H9 (cell line): ENCODE results near the gene KLK1. TPM values are rescaled to one million over a fixed set of nuclear protein-coding genes. Genes with fewer than 3 reads are reported as not detected.

Experiments
- DNase-seq: peaks from one replicate; pipeline ENCODE4 v3.0.0-alpha.2; 2017
- H2AFZ ChIP-seq: one replicate; pipeline ENCODE4 v1.6.1; 2013; ENCODE audit warnings: mild to moderate bottlenecking, low read length, control low read depth, moderate library complexity
- H2AK5ac ChIP-seq: 2 replicates; pipeline ENCODE4 v1.6.1; 2013; ENCODE audit warnings: low read length, control low read depth, mixed read lengths; ENCODE audit not compliant: insufficient read length
- H2BK120ac ChIP-seq: one replicate; pipeline ENCODE4 v1.6.1; 2013; ENCODE audit warnings: low read depth, mild to moderate bottlenecking, low read length, control low read depth, inconsistent platforms; ENCODE audit not compliant: poor library complexity, severe bottlenecking
- H2BK12ac ChIP-seq: 2 replicates; pipeline ENCODE4 v1.6.1; 2013; ENCODE audit warnings: low read length, control low read depth, mixed read lengths, low read depth; ENCODE audit not compliant: insufficient read length
- H2BK15ac ChIP-seq: 2 replicates; pipeline ENCODE4 v1.6.1; 2013; ENCODE audit warnings: low read depth, low read length, control low read depth
- H2BK20ac ChIP-seq: one replicate; pipeline ENCODE4 v1.6.1; 2013; ENCODE audit warnings: low read depth, mild to moderate bottlenecking, low read length, control low read depth, inconsistent platforms; ENCODE audit not compliant: poor library complexity, severe bottlenecking
- H2BK5ac ChIP-seq: 2 replicates; pipeline ENCODE4 v1.6.1; 2013; ENCODE audit warnings: low read length, control low read depth, mixed read lengths; ENCODE audit not compliant: insufficient read length
- H3K14ac ChIP-seq: 2 replicates; pipeline ENCODE4 v1.6.1; 2013; ENCODE audit warnings: low read length, control low read depth; ENCODE audit not compliant: insufficient read depth
- H3K18ac ChIP-seq: 2 replicates; pipeline ENCODE4 v1.6.1; 2013; ENCODE audit warnings: low read depth, mild to moderate bottlenecking, mixed read lengths, low read length, control low read depth; ENCODE audit not compliant: insufficient read length
- H3K23ac ChIP-seq: 2 replicates; pipeline ENCODE4 v1.6.1; 2013; ENCODE audit warnings: low read length, control low read depth, mixed read lengths, low read depth; ENCODE audit not compliant: insufficient read length
- H3K23me2 ChIP-seq: 2 replicates; pipeline ENCODE4 v1.6.1; 2013; ENCODE audit warnings: low read depth, mild to moderate bottlenecking, mixed read lengths, low read length, control low read depth; ENCODE audit not compliant: insufficient read length, poor library complexity, severe bottlenecking
- H3K27ac ChIP-seq: 2 replicates; pipeline ENCODE4 v1.5.1; 2013; ENCODE audit warnings: low read length, control low read depth, mixed read lengths, low read depth; ENCODE audit not compliant: insufficient read length
- H3K27me3 ChIP-seq: 2 replicates; pipeline ENCODE4 v1.6.1; 2013; ENCODE audit warnings: low read length, control low read depth, inconsistent platforms; ENCODE audit not compliant: insufficient read depth
- H3K4ac ChIP-seq: 2 replicates; pipeline ENCODE4 v1.6.1; 2013; ENCODE audit warnings: low read depth, mild to moderate bottlenecking, control low read depth, inconsistent platforms, low read length, moderate library complexity
- H3K4me1 ChIP-seq: 2 replicates; pipeline ENCODE4 v1.6.1; 2013; ENCODE audit warnings: low read length, control low read depth, inconsistent platforms; ENCODE audit not compliant: insufficient read depth
- H3K4me2 ChIP-seq: 2 replicates; pipeline ENCODE4 v1.6.1; 2013; ENCODE audit warnings: low read length, control low read depth, mixed read lengths; ENCODE audit not compliant: insufficient read length, insufficient read depth
- H3K56ac ChIP-seq: 2 replicates; pipeline ENCODE4 v1.6.1; 2013; ENCODE audit warnings: low read depth, mild to moderate bottlenecking, mixed read lengths, low read length, control low read depth; ENCODE audit not compliant: insufficient read length
- H3K79me1 ChIP-seq: 2 replicates; pipeline ENCODE4 v1.6.1; 2013; ENCODE audit warnings: low read depth, mild to moderate bottlenecking, moderate library complexity, low read length, control low read depth, inconsistent platforms; ENCODE audit not compliant: insufficient read depth, poor library complexity, severe bottlenecking
- H3K79me2 ChIP-seq: 2 replicates; pipeline ENCODE4 v1.6.1; 2013; ENCODE audit warnings: low read length, control low read depth, inconsistent platforms; ENCODE audit not compliant: insufficient read depth
- H3K9ac ChIP-seq: 2 replicates; pipeline ENCODE4 v1.6.1; 2013; ENCODE audit warnings: low read length, control low read depth, mixed read lengths; ENCODE audit not compliant: insufficient read length; ENCODE audit errors: extremely low read depth
- H3K9me3 ChIP-seq: one replicate; pipeline ENCODE4 v1.6.1; 2013; ENCODE audit warnings: low read depth, low read length, inconsistent platforms; ENCODE audit not compliant: control insufficient read depth
- H3T11ph ChIP-seq: one replicate; pipeline ENCODE4 v1.6.1; 2013; ENCODE audit warnings: mild to moderate bottlenecking, low read length, control low read depth, inconsistent platforms
- H4K20me1 ChIP-seq: one replicate; pipeline ENCODE4 v1.6.1; 2013; ENCODE audit not compliant: control insufficient read depth, insufficient read length, insufficient read depth
- H4K5ac ChIP-seq: 2 replicates; pipeline ENCODE4 v1.6.1; 2013; ENCODE audit warnings: low read depth, mild to moderate bottlenecking, mixed read lengths, low read length, control low read depth; ENCODE audit not compliant: insufficient read length
- H4K8ac ChIP-seq: replicated peaks from 2 replicates; pipeline ENCODE4 v1.6.1; 2013; ENCODE audit warnings: low read length, control low read depth, mixed read lengths, low read depth; ENCODE audit not compliant: insufficient read length
- H4K91ac ChIP-seq: 2 replicates; pipeline ENCODE4 v1.6.1; 2013; ENCODE audit warnings: low read depth, mild to moderate bottlenecking, moderate library complexity, mixed read lengths, low read length, control low read depth; ENCODE audit not compliant: insufficient read length
- H3K27ac Mint-ChIP-seq, 3 experiments: 2 replicates in 2 of 3; 3 replicates in 1 of 3; pipeline ENCODE4 v1.8.0; 2020 to 2021; ENCODE audit warnings: mixed read lengths in 3 of 3, mild to moderate bottlenecking in 1 of 3, moderate library complexity in 1 of 3
- H3K27me3 Mint-ChIP-seq: 2 replicates; pipeline ENCODE4 v1.8.0; 2021; ENCODE audit warnings: low read depth, mild to moderate bottlenecking, moderate library complexity, mixed read lengths
- H3K36me3 Mint-ChIP-seq, 3 experiments: 2 replicates in 2 of 3; 3 replicates in 1 of 3; pipeline ENCODE4 v1.8.0; 2020 to 2021; ENCODE audit warnings: low read depth in 3 of 3, mixed read lengths in 3 of 3; ENCODE audit not compliant: insufficient read depth in 1 of 3
- H3K4me1 Mint-ChIP-seq, 2 experiments: 2 replicates each; pipeline ENCODE4 v1.8.0; 2020; ENCODE audit warnings: mixed read lengths in 2 of 2
- H3K4me3 Mint-ChIP-seq, 2 experiments: 2 replicates in 1 of 2; 3 replicates in 1 of 2; pipeline ENCODE4 v1.8.0; 2020 to 2021; ENCODE audit warnings: mild to moderate bottlenecking in 2 of 2, mixed read lengths in 2 of 2, moderate library complexity in 1 of 2
- H3K9me3 Mint-ChIP-seq, 2 experiments: 2 replicates in 1 of 2; 3 replicates in 1 of 2; pipeline ENCODE4 v1.8.0; 2020; ENCODE audit warnings: mild to moderate bottlenecking in 2 of 2, mixed read lengths in 2 of 2, moderate library complexity in 1 of 2
- CTCF ChIP-seq: fragments of 200-600 bp; sonication (generic); conservative IDR thresholded peaks from 3 replicates; pipeline ENCODE4 v1.8.0; 2021; ENCODE audit warnings: antibody characterized with exemption, mild to moderate bottlenecking
- WGBS: extraction: QIAGEN DNeasy Blood & Tissue Kit; methylation state at CpG from one replicate; pipeline ENCODE4 v1.1.7; 2013; ENCODE audit warnings: missing lambda C conversion rate, low lambda C conversion rate, mixed read lengths; ENCODE audit not compliant: insufficient read length; ENCODE audit errors: extremely low coverage; 5-methylcytosine and 5-hydroxymethylcytosine counted together
- total RNA-seq: library from RNA; stranded (reverse); gene quantifications from 2 replicates; pipeline ENCODE4 v1.2.1, GENCODE V29; 2021

KLK1 gene
- total RNA-seq, 1 experiment from 2014 or later, result 2.3 TPM

GRCh38 chr19:50858886-50859285 is 35.3 kb upstream of the KLK1 start:
- Mint-ChIP-seq H3K4me3 (peak overlapping the region in 1 of 2 experiments; percentile 54; a peak in 1 of 5 replicates), H3K36me3 (no peaks in the 10 kb centered on the region; a peak in 1 of 7 replicates), H3K27ac (no peak overlapping the region), H3K9me3 (peaks cover 3 to 4% of the 10 kb centered on the region in 2 experiments; a peak in 2 of 5 replicates), H3K27me3 (peaks cover 78% of the 10 kb centered on the region), H3K4me1 (peaks cover 12 to 21% of the 10 kb centered on the region in 2 experiments)
- Histone ChIP-seq H3K4me2 (no peak overlapping the region), H2BK5ac (no peak overlapping the region), H3K27me3 (no peaks in the 10 kb centered on the region), H3T11ph (no peak overlapping the region), H2BK15ac (no peak overlapping the region), H4K20me1 (no peaks in the 10 kb centered on the region), H2AK5ac (no peak overlapping the region), H3K9ac (no peak overlapping the region), H3K56ac (no peak overlapping the region), H4K91ac (no peak overlapping the region), H2BK20ac (no peak overlapping the region), H4K5ac (no peak overlapping the region), H4K8ac (no peak overlapping the region), H3K23me2 (no peaks in the 10 kb centered on the region), H3K9me3 (no peaks in the 10 kb centered on the region), H3K14ac (no peak overlapping the region), H3K23ac (no peak overlapping the region), H3K79me1 (no peaks in the 10 kb centered on the region), H3K18ac (no peak overlapping the region), H3K4me1 (peaks cover 8% of the 10 kb centered on the region; the same call in 1 of the 2 replicates), H3K79me2 (no peaks in the 10 kb centered on the region), H2BK120ac (no peak overlapping the region), H2AFZ (no peak overlapping the region), H3K4ac (no peak overlapping the region), H2BK12ac (no peak overlapping the region), H3K27ac (no peak overlapping the region)
- no peak for TF ChIP-seq CTCF
- peak; percentile 82 for DNase-seq
- WGBS, result no CpG with 5 or more reads among the region's 7 CpGs
